ENCODE data around the gene DNAH3. TPM values are rescaled to one million over a fixed set of nuclear protein-coding genes. Genes with fewer than 3 reads are reported as not detected.

The DNAH3 gene
- polyA plus RNA-seq, 2 of the 4 experiments (the other 2 are of a cell fraction) = 0.37 to 0.81 TPM

DNA sequence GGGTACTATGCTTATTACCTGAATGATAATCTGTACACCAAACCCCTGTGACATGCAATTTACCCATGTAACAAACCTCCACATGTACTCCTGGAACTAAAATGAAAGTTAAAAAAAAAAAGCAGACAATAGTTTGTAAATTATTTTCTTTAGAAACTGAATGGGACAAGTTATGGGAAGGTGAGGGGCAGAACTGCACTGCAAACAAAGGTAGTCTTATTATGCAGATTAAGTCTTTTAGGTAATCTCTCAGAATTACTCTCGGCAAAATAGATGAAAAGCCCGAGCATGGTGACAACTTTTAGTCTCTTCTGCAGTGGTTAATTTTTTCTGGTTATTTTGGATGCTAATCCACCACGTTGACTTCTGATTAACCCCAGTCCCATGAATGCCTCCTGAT is 33.3 kb upstream of the DNAH3 start:
- no peak for DNase-seq (ENCODE audit: low read depth in 1 of 2, low spot score in 1 of 2)
- FAIRE-seq = no peak
- TF ChIP-seq HMGXB4 (CRISPR knock-in tag; IDR thresholded peaks at IDR 0.05; ENCODE audit: borderline replicate concordance) (no peak), JUNB (IDR thresholded peaks at IDR 0.05) (no peak), KDM1A (IDR thresholded peaks at IDR 0.05; ENCODE audit: low read depth) (no peak), GATA3 (IDR thresholded peaks at IDR 0.05; ENCODE audit: borderline replicate concordance) (no peak), KDM5A (IDR thresholded peaks at IDR 0.05) (no peak), NR3C1 (IDR thresholded peaks at IDR 0.05) (no peak), POLR2A (IDR thresholded peaks at IDR 0.05; ENCODE audit: low read length) (no peak), ZSCAN20 (CRISPR knock-in tag; IDR thresholded peaks at IDR 0.05) (no peak), HOXB5 (CRISPR knock-in tag; IDR thresholded peaks at IDR 0.05) (no peak), RAD21 (conservative IDR thresholded peaks at IDR 0.05 in 1 of 2, IDR thresholded peaks at IDR 0.05 in 1 of 2) (no peak), PBX3 (IDR thresholded peaks at IDR 0.05) (no peak), POLR2AphosphoS2 (conservative IDR thresholded peaks at IDR 0.05; ENCODE audit: low read length) (no peak), HEYL (CRISPR knock-in tag; IDR thresholded peaks at IDR 0.05) (no peak), HDAC2 (IDR thresholded peaks at IDR 0.05) (no peak), BHLHE40 (IDR thresholded peaks at IDR 0.05; ENCODE audit: low read depth, low read length) (no peak), CHD2 (IDR thresholded peaks at IDR 0.05; ENCODE audit: low read length, partially characterized antibody) (no peak), NFE2L2 (conservative IDR thresholded peaks at IDR 0.05; ENCODE audit: low read length) (no peak), FOXS1 (CRISPR knock-in tag; IDR thresholded peaks at IDR 0.05) (no peak), CTCF (IDR thresholded peaks at IDR 0.05) (no peak), TFCP2L1 (CRISPR knock-in tag; IDR thresholded peaks at IDR 0.05) (no peak)
- ATAC-seq = no peak
- ChIA-PET POLR2A (no interaction called here), CTCF (interaction anchor here (0.6 to 11.5 kb wide), 4 partner anchors 31 to 117 kb away, joined by 3 to 160 read pairs (median 62); partner anchors contain the start of gene CRYM)
- H3K4me3 ChIP-seq = no peak overlapping the region
- H3K4me2 ChIP-seq = no peak overlapping the region
- peaks cover 10% of the 10 kb centered on the region; the same call in 2 of the 3 replicates for H3K4me1 ChIP-seq
- WGBS (ENCODE audit: missing lambda C conversion rate) = 65% methylated on average over 3 of the region's 3 CpGs
- no peaks in the 10 kb centered on the region; the same call in 2 of the 3 replicates for H3K9me3 ChIP-seq
- no peak overlapping the region for H3K27ac ChIP-seq

DNA sequence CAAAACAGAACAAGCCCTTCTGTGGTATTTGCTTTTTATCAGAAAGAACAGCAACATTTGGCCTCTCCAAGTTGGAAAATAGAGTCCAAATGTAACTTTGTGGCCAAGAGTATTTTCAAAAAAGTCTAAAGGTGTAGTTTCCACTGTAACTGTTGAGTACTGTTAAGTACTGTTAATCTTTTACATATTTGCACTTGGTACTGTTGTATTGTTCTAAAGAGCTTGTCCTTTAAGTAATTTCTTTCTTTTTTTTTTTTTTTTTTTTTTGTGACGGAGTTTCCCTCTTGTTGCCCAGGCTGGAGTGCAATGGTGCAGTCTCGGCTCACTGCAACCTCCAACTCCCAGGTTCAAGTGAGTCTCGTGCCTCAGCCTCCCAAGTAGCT is 29.3 kb upstream of the DNAH3 start:
- FAIRE-seq (no peak), ATAC-seq (no peak), DNase-seq (ENCODE audit: low read depth in 1 of 2, low spot score in 1 of 2) (no peak)
- H3K9me3 ChIP-seq = no peaks in the 10 kb centered on the region; the same call in 2 of the 3 replicates
- H3K4me1 ChIP-seq = no peaks in the 10 kb centered on the region
- ChIA-PET CTCF (interaction anchor here (0.8 to 2.2 kb wide), 5 partner anchors 12 to 1139 kb away, joined by 3 to 7 read pairs (median 3); no protein-coding TSS in a partner anchor), POLR2A (no interaction called here)
- no peak overlapping the region for H3K27ac ChIP-seq
- no peak overlapping the region for H3K4me3 ChIP-seq
- no peak for TF ChIP-seq PHF8 (IDR thresholded peaks at IDR 0.05; ENCODE audit: borderline replicate concordance, low read depth)
- TF ChIP-seq RAD21 (conservative IDR thresholded peaks at IDR 0.05 in 1 of 2, IDR thresholded peaks at IDR 0.05 in 1 of 2) = no peak
- TF ChIP-seq ESRRA (IDR thresholded peaks at IDR 0.05; ENCODE audit: borderline replicate concordance, low read length) = no peak
- TF ChIP-seq RARB (CRISPR knock-in tag; IDR thresholded peaks at IDR 0.05) = no peak
- TF ChIP-seq CBX2 (IDR thresholded peaks at IDR 0.05; ENCODE audit: borderline replicate concordance, low read depth) = no peak
- TF ChIP-seq SREBF2 (IDR thresholded peaks at IDR 0.05) = no peak
- no peak for TF ChIP-seq HMGXB4 (CRISPR knock-in tag; IDR thresholded peaks at IDR 0.05; ENCODE audit: borderline replicate concordance)
- TF ChIP-seq TP53 (CRISPR knock-in tag; IDR thresholded peaks at IDR 0.05) = no peak
- TF ChIP-seq CTCF (IDR thresholded peaks at IDR 0.05) = no peak
- TF ChIP-seq MAFK (IDR thresholded peaks at IDR 0.05; ENCODE audit: partially characterized antibody) = no peak
- TF ChIP-seq HES2 (IDR thresholded peaks at IDR 0.05) = no peak
- TF ChIP-seq FOXS1 (CRISPR knock-in tag; IDR thresholded peaks at IDR 0.05) = no peak
- no peak for TF ChIP-seq KDM5A (IDR thresholded peaks at IDR 0.05)
- TF ChIP-seq CHD2 (IDR thresholded peaks at IDR 0.05; ENCODE audit: low read length, partially characterized antibody) = no peak
- TF ChIP-seq JUN (IDR thresholded peaks at IDR 0.05) = no peak
- no peak for TF ChIP-seq NR3C1 (IDR thresholded peaks at IDR 0.05)
- no peak for TF ChIP-seq HOXB5 (CRISPR knock-in tag; IDR thresholded peaks at IDR 0.05)
- WGBS (ENCODE audit: missing lambda C conversion rate) = 88% methylated on average over 3 of the region's 3 CpGs
- no peak overlapping the region for H3K4me2 ChIP-seq
